Measurements from ENCODE around the gene RNF145.

RNF145 gene

GRCh38 chr5:159212657-159213462, 3.5 kb upstream of the RNF145 start:
- H3K4me3 ChIP-seq (ENCODE audit: low read depth, low read length), result no peak overlapping the region
- no peak for DNase-seq (ENCODE audit: low read depth)
- TF ChIP-seq, protein P1, sequence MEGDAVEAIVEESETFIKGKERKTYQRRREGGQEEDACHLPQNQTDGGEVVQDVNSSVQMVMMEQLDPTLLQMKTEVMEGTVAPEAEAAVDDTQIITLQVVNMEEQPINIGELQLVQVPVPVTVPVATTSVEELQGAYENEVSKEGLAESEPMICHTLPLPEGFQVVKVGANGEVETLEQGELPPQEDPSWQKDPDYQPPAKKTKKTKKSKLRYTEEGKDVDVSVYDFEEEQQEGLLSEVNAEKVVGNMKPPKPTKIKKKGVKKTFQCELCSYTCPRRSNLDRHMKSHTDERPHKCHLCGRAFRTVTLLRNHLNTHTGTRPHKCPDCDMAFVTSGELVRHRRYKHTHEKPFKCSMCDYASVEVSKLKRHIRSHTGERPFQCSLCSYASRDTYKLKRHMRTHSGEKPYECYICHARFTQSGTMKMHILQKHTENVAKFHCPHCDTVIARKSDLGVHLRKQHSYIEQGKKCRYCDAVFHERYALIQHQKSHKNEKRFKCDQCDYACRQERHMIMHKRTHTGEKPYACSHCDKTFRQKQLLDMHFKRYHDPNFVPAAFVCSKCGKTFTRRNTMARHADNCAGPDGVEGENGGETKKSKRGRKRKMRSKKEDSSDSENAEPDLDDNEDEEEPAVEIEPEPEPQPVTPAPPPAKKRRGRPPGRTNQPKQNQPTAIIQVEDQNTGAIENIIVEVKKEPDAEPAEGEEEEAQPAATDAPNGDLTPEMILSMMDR (IDR thresholded peaks at IDR 0.05; ENCODE audit: low read depth, low read length, missing control alignments), result no peak
- in situ Hi-C loops (cut with HindIII; ENCODE audit: low sequenced_read_pairs), result no loop called here

- in situ Hi-C loops (cut with HindIII; ENCODE audit: low sequenced_read_pairs), result no loop called here
Measured at GRCh38 chr5:159211729-159212174, 2.4 kb upstream of the RNF145 start.

GRCh38 chr5:159210846-159211245, 1.5 kb upstream of the RNF145 start:
- in situ Hi-C loops (cut with HindIII; ENCODE audit: low sequenced_read_pairs), result no loop called here
- no peak overlapping the region for H3K4me3 ChIP-seq (ENCODE audit: low read depth, low read length)
- TF ChIP-seq, protein P1 (IDR thresholded peaks at IDR 0.05; ENCODE audit: low read depth, low read length, missing control alignments), result no peak
- no peak for DNase-seq (ENCODE audit: low read depth)

More at GRCh38 chr5:159211729-159212174, 2.4 kb upstream of the RNF145 start:
- H3K4me3 ChIP-seq (ENCODE audit: low read depth, low read length), result no peak overlapping the region
- TF ChIP-seq, protein P1 (IDR thresholded peaks at IDR 0.05; ENCODE audit: low read depth, low read length, missing control alignments), result no peak
- DNase-seq (ENCODE audit: low read depth), result no peak

DNA sequence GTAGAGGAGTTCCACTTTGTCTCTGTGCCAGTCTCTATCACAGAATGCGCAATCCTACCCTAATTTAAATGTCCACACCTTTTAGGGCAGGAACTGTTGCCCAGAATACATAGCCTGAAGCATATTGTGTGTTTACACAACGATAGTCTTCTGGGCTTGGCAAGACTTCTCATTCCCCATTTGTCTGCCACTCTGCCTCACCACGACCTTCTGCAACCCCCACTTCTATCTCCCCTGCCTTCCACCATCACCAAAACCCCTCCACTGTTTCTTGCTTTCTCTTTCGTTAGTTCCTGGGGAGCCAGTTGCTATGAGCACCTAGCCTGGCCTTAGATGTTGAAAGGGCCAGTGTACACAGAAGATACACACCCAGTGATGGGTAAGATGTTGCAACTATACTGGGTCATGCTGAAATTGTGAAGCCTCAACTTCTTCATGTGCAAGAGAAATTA, 883 bp upstream of the RNF145 start:
- DNase-seq (ENCODE audit: low read depth), result no peak
- TF ChIP-seq, protein P1 (IDR thresholded peaks at IDR 0.05; ENCODE audit: low read depth, low read length, missing control alignments), result no peak
- in situ Hi-C loops (cut with HindIII; ENCODE audit: low sequenced_read_pairs), result no loop called here
- no peak overlapping the region for H3K4me3 ChIP-seq (ENCODE audit: low read depth, low read length)

DNA sequence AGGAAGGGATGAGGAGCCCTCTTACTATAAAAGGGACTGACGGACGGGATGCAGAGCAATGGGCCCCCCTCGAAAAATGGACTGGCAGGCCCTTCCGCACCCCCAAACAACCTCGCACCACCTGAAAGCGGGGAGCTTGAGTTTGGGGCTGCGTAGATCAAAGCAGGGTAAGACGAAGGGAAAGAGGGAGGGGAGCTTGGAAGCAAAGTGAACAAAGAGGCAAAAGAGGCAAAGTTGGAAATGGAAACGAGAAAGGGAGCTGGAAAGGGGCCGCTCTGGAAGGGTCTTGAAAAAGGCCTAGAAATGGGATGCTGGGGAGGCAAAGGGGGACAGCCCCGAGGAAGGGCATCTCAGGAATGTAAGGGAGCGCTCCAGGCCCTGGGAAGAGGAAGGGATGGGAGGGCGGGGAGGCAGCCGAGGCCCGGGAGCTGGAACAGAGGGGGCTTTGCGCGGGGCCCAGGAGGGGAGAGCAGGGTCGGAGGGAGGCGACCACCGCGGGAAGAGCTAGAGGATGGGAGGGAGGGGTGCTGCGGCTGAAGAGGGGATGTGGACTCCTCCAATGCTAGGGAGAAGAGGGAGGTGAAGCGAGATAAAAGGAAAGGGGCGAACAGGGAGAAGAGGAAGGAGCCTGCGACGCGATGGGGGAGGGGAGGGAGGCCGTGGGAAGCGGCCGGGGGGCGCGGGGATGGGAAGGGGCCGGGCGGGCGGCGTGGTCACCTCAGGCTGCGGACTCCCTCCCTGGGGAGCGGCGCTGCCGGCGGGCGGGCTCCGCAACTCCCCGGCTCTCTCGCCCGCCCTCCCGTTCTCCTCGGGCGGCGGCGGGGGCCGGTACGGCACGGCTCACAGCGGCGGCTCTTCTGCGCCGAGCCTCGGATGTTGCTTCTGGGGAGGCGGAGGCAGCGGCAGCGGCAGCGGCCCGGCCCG, 577 bp downstream of the RNF145 start:
- in situ Hi-C loops (cut with HindIII; ENCODE audit: low sequenced_read_pairs), result no loop called here
- no peak for DNase-seq (ENCODE audit: low read depth)

More for the DNA sequence above, 577 bp downstream of the RNF145 start:
- peak overlapping the region; percentile 78 for H3K4me3 ChIP-seq (ENCODE audit: low read depth, low read length)
- TF ChIP-seq, protein P1 (IDR thresholded peaks at IDR 0.05; ENCODE audit: low read depth, low read length, missing control alignments), result no peak

Measured in astrocyte of the cerebellum (primary cell).